ENCODE results near the gene PRSS16.
"Not testable (repeated sequence)": the region's sequence is repeated elsewhere in the genome, so short reads cannot be mapped to it uniquely, and the experiment has no call there.

Gene PRSS16

GRCh38 chr6:27248783-27249182 lies 1.3 kb downstream of the PRSS16 start:
- no peak for DNase-seq

- DNase-seq, result no peak
These were observed 3.0 kb downstream of the PRSS16 start for GRCh38 chr6:27250277-27251111.

- DNase-seq, result no peak
These were observed 3.7 kb downstream of the PRSS16 start for GRCh38 chr6:27251112-27251605.

GRCh38 chr6:27251606-27252251 lies 4.2 kb downstream of the PRSS16 start:
- DNase-seq, result no peak

- no peak for DNase-seq
These were observed 7.1 kb downstream of the PRSS16 start for GRCh38 chr6:27254566-27254965.

GRCh38 chr6:27255866-27256265 lies 8.4 kb downstream of the PRSS16 start:
- no peak for DNase-seq

- DNase-seq, result no peak
These were observed 12.9 kb downstream of the PRSS16 start for GRCh38 chr6:27260369-27260768.

- no peak for DNase-seq
These were observed 13.4 kb downstream of the PRSS16 start for GRCh38 chr6:27260836-27261375.

- DNase-seq, result no peak
These were observed 16.4 kb downstream of the PRSS16 start for GRCh38 chr6:27263886-27264285.

GRCh38 chr6:27267003-27267402 lies 19.5 kb downstream of the PRSS16 start:
- not testable (repeated sequence) for DNase-seq

GRCh38 chr6:27267857-27268434 lies 20.4 kb downstream of the PRSS16 start:
- DNase-seq, result no peak

- DNase-seq, result no peak
These were observed 21.3 kb downstream of the PRSS16 start for GRCh38 chr6:27268803-27269202.

GRCh38 chr6:27273783-27274182 lies 26.3 kb downstream of the PRSS16 start:
- DNase-seq, result no peak

GRCh38 chr6:27275025-27275956 lies 27.8 kb downstream of the PRSS16 start:
- DNase-seq, result no peak

- DNase-seq, result no peak
These were observed 32.1 kb downstream of the PRSS16 start for GRCh38 chr6:27279513-27280063.

GRCh38 chr6:27280064-27280539 lies 32.6 kb downstream of the PRSS16 start:
- DNase-seq, result no peak

- DNase-seq, result no peak
These were observed 33.1 kb downstream of the PRSS16 start for GRCh38 chr6:27280540-27281000.

- no peak for DNase-seq
These were observed 33.6 kb downstream of the PRSS16 start for GRCh38 chr6:27281105-27281539.

- no peak for DNase-seq
These were observed 34.1 kb downstream of the PRSS16 start for GRCh38 chr6:27281569-27281968.

- DNase-seq, result no peak
These were observed 35.8 kb downstream of the PRSS16 start for GRCh38 chr6:27283279-27283678.

- no peak for DNase-seq
These were observed 38.6 kb downstream of the PRSS16 start for GRCh38 chr6:27286141-27286540.

- no peak for DNase-seq
These were observed 40.2 kb downstream of the PRSS16 start for GRCh38 chr6:27287751-27288135.

Measured in AML-193 (cell line).